GM23338 (cell line): Measurements from ENCODE around the gene DCBLD1.

ENCODE experiments used
- CREB1 ChIP-seq: fragments of 250-450 bp; sonication (Bioruptor Pico); IDR thresholded peaks from 2 replicates; pipeline ENCODE4 v1.5.0; 2020; ENCODE audit warnings: low read depth, mild to moderate bottlenecking, moderate library complexity
- EZH2 ChIP-seq: fragments of 200-600 bp; sonication (generic); IDR thresholded peaks from one replicate; pipeline ENCODE4 v1.8.0; 2017; ENCODE audit warnings: antibody characterized with exemption, mild to moderate bottlenecking, low read depth; ENCODE audit not compliant: unreplicated experiment
- EZH2phosphoT487 ChIP-seq: fragments of 200-600 bp; sonication (generic); IDR thresholded peaks from one replicate; pipeline ENCODE4 v1.8.1; 2018; ENCODE audit warnings: antibody characterized with exemption; ENCODE audit not compliant: unreplicated experiment
- JUNB ChIP-seq: IDR thresholded peaks from one replicate; pipeline ENCODE4 v1.6.1; 2016; ENCODE audit warnings: antibody characterized with exemption; ENCODE audit not compliant: unreplicated experiment
- NANOG ChIP-seq: IDR thresholded peaks from 2 replicates; pipeline ENCODE4 v1.6.1; 2016; ENCODE audit warnings: antibody characterized with exemption, borderline replicate concordance
- POLR2AphosphoS5 ChIP-seq: IDR thresholded peaks from 2 replicates; pipeline ENCODE4 v1.6.1; 2016; ENCODE audit warnings: antibody characterized with exemption, low read depth
- STAT1 ChIP-seq: IDR thresholded peaks from one replicate; pipeline ENCODE4 v1.6.1; 2016; ENCODE audit warnings: antibody characterized with exemption; ENCODE audit not compliant: unreplicated experiment
- ZNF114 ChIP-seq: fragments of 250-450 bp; sonication (Bioruptor Pico); IDR thresholded peaks from 2 replicates; pipeline ENCODE4 v1.5.0; 2020; ENCODE audit warnings: mild to moderate bottlenecking, moderate library complexity
- ZNF331 ChIP-seq: fragments of 250-450 bp; sonication (Bioruptor Pico); IDR thresholded peaks from 2 replicates; pipeline ENCODE4 v1.5.0; 2020; ENCODE audit warnings: low read depth, mild to moderate bottlenecking, moderate library complexity
- TF ChIP-seq, protein P1 (sequence below): IDR thresholded peaks from one replicate; pipeline ENCODE4 v1.6.1; 2018; ENCODE audit warnings: antibody characterized with exemption; ENCODE audit not compliant: unreplicated experiment
- TF ChIP-seq, protein P2 (sequence below), 2 experiments: fragments of 200-600 bp in 1 of 2; sonication (generic) in 1 of 2; conservative IDR thresholded peaks; 2 replicates each; pipeline versions ENCODE4 v1.5.1 to v1.6.1; 2016 to 2017; ENCODE audit warnings: antibody characterized with exemption in 2 of 2, low read depth in 2 of 2, mild to moderate bottlenecking in 2 of 2, moderate library complexity in 1 of 2
- TF ChIP-seq, protein P3 (sequence below): IDR thresholded peaks from 2 replicates; pipeline ENCODE4 v1.6.1; 2016; ENCODE audit warnings: antibody characterized with exemption
- TF ChIP-seq, protein P4 (sequence below): fragments of 250-450 bp; sonication (Bioruptor Pico); IDR thresholded peaks from 2 replicates; pipeline ENCODE4 v1.5.0; 2020; ENCODE audit warnings: mild to moderate bottlenecking, moderate library complexity

- TF ChIP-seq, protein P1, sequence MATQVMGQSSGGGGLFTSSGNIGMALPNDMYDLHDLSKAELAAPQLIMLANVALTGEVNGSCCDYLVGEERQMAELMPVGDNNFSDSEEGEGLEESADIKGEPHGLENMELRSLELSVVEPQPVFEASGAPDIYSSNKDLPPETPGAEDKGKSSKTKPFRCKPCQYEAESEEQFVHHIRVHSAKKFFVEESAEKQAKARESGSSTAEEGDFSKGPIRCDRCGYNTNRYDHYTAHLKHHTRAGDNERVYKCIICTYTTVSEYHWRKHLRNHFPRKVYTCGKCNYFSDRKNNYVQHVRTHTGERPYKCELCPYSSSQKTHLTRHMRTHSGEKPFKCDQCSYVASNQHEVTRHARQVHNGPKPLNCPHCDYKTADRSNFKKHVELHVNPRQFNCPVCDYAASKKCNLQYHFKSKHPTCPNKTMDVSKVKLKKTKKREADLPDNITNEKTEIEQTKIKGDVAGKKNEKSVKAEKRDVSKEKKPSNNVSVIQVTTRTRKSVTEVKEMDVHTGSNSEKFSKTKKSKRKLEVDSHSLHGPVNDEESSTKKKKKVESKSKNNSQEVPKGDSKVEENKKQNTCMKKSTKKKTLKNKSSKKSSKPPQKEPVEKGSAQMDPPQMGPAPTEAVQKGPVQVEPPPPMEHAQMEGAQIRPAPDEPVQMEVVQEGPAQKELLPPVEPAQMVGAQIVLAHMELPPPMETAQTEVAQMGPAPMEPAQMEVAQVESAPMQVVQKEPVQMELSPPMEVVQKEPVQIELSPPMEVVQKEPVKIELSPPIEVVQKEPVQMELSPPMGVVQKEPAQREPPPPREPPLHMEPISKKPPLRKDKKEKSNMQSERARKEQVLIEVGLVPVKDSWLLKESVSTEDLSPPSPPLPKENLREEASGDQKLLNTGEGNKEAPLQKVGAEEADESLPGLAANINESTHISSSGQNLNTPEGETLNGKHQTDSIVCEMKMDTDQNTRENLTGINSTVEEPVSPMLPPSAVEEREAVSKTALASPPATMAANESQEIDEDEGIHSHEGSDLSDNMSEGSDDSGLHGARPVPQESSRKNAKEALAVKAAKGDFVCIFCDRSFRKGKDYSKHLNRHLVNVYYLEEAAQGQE = no peak
- TF ChIP-seq, protein P2, sequence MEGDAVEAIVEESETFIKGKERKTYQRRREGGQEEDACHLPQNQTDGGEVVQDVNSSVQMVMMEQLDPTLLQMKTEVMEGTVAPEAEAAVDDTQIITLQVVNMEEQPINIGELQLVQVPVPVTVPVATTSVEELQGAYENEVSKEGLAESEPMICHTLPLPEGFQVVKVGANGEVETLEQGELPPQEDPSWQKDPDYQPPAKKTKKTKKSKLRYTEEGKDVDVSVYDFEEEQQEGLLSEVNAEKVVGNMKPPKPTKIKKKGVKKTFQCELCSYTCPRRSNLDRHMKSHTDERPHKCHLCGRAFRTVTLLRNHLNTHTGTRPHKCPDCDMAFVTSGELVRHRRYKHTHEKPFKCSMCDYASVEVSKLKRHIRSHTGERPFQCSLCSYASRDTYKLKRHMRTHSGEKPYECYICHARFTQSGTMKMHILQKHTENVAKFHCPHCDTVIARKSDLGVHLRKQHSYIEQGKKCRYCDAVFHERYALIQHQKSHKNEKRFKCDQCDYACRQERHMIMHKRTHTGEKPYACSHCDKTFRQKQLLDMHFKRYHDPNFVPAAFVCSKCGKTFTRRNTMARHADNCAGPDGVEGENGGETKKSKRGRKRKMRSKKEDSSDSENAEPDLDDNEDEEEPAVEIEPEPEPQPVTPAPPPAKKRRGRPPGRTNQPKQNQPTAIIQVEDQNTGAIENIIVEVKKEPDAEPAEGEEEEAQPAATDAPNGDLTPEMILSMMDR (conservative IDR thresholded peaks at IDR 0.05; ENCODE audit: low read depth in 2 of 2) = no peak
- TF ChIP-seq, protein P3, sequence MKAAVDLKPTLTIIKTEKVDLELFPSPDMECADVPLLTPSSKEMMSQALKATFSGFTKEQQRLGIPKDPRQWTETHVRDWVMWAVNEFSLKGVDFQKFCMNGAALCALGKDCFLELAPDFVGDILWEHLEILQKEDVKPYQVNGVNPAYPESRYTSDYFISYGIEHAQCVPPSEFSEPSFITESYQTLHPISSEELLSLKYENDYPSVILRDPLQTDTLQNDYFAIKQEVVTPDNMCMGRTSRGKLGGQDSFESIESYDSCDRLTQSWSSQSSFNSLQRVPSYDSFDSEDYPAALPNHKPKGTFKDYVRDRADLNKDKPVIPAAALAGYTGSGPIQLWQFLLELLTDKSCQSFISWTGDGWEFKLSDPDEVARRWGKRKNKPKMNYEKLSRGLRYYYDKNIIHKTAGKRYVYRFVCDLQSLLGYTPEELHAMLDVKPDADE = no peak
- no peak for TF ChIP-seq EZH2phosphoT487
- TF ChIP-seq POLR2AphosphoS5 = no peak; the same call in 1 of the 2 replicates
- TF ChIP-seq JUNB = no peak
- no peak for TF ChIP-seq ZNF114 (CRISPR knock-in tag)
- no peak for TF ChIP-seq EZH2
- TF ChIP-seq STAT1 = no peak
- TF ChIP-seq CREB1 (CRISPR knock-in tag) = peak; percentile 46
- TF ChIP-seq, protein P4, sequence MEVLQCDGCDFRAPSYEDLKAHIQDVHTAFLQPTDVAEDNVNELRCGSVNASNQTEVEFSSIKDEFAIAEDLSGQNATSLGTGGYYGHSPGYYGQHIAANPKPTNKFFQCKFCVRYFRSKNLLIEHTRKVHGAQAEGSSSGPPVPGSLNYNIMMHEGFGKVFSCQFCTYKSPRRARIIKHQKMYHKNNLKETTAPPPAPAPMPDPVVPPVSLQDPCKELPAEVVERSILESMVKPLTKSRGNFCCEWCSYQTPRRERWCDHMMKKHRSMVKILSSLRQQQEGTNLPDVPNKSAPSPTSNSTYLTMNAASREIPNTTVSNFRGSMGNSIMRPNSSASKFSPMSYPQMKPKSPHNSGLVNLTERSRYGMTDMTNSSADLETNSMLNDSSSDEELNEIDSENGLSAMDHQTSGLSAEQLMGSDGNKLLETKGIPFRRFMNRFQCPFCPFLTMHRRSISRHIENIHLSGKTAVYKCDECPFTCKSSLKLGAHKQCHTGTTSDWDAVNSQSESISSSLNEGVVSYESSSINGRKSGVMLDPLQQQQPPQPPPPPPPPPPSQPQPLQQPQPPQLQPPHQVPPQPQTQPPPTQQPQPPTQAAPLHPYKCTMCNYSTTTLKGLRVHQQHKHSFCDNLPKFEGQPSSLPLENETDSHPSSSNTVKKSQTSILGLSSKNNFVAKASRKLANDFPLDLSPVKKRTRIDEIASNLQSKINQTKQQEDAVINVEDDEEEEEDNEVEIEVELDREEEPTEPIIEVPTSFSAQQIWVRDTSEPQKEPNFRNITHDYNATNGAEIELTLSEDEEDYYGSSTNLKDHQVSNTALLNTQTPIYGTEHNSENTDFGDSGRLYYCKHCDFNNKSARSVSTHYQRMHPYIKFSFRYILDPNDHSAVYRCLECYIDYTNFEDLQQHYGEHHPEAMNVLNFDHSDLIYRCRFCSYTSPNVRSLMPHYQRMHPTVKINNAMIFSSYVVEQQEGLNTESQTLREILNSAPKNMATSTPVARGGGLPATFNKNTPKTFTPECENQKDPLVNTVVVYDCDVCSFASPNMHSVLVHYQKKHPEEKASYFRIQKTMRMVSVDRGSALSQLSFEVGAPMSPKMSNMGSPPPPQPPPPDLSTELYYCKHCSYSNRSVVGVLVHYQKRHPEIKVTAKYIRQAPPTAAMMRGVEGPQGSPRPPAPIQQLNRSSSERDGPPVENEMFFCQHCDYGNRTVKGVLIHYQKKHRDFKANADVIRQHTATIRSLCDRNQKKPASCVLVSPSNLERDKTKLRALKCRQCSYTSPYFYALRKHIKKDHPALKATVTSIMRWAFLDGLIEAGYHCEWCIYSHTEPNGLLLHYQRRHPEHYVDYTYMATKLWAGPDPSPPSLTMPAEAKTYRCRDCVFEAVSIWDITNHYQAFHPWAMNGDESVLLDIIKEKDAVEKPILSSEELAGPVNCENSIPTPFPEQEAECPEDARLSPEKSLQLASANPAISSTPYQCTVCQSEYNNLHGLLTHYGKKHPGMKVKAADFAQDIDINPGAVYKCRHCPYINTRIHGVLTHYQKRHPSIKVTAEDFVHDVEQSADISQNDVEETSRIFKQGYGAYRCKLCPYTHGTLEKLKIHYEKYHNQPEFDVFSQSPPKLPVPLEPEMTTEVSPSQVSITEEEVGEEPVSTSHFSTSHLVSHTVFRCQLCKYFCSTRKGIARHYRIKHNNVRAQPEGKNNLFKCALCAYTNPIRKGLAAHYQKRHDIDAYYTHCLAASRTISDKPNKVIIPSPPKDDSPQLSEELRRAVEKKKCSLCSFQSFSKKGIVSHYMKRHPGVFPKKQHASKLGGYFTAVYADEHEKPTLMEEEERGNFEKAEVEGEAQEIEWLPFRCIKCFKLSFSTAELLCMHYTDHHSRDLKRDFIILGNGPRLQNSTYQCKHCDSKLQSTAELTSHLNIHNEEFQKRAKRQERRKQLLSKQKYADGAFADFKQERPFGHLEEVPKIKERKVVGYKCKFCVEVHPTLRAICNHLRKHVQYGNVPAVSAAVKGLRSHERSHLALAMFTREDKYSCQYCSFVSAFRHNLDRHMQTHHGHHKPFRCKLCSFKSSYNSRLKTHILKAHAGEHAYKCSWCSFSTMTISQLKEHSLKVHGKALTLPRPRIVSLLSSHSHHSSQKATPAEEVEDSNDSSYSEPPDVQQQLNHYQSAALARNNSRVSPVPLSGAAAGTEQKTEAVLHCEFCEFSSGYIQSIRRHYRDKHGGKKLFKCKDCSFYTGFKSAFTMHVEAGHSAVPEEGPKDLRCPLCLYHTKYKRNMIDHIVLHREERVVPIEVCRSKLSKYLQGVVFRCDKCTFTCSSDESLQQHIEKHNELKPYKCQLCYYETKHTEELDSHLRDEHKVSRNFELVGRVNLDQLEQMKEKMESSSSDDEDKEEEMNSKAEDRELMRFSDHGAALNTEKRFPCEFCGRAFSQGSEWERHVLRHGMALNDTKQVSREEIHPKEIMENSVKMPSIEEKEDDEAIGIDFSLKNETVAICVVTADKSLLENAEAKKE (CRISPR knock-in tag) = no peak
- TF ChIP-seq ZNF331 (CRISPR knock-in tag) = no peak
- TF ChIP-seq NANOG = no peak
These were observed at the start of gene DCBLD1 for GRCh38 chr6:117482240-117483003.
